T-cell (primary cell): ENCODE results near the gene KCNIP3. TPM values are rescaled to one million over a fixed set of nuclear protein-coding genes. Genes with fewer than 3 reads are reported as not detected.

Experiments used
- ATAC-seq, 4 experiments: fragments of 200-7000 bp in 3 of 4; fragments of 150-1000 bp in 1 of 4; cut with Tn5 transposase; replicated peaks in 1 of 4; 1 replicate in 3 of 4; 2 replicates in 1 of 4; pipeline ENCODE4 v1.10.0; 2021; ENCODE audit warnings: moderate library complexity in 3 of 4, mild to moderate bottlenecking in 2 of 4, moderate number of reproducible peaks in 1 of 4
- CTCF ChIA-PET, 2 donors: fragments of 300-600 bp; sonication (Branson Sonifier 250); formaldehyde crosslinking; loops; one replicate each; lab custom pipeline; 2022; ENCODE audit warnings: antibody characterized with exemption in 2 of 2; lab: Charles Lee
- POLR2A ChIA-PET, 2 donors: fragments of 300-600 bp; sonication (Branson Sonifier 250); formaldehyde crosslinking; loops; one replicate each; lab custom pipeline; 2022; ENCODE audit warnings: antibody characterized with exemption in 2 of 2; lab: Charles Lee
- DNase-seq, 35 experiments: peaks; one replicate each; pipeline versions ENCODE4 v3.0.0 to v3.0.0-alpha.2; 2013 to 2023
- H3K27ac ChIP-seq: one replicate; pipeline ENCODE4 v1.5.1; 2013; ENCODE audit warnings: low read length
- H3K27me3 ChIP-seq, 2 experiments: replicated peaks in 1 of 2; 1 replicate in 1 of 2; 2 replicates in 1 of 2; pipeline versions ENCODE4 v1.6.1 to v1.7.0; 2013; ENCODE audit warnings: low read length in 1 of 2, mixed read lengths in 1 of 2; ENCODE audit not compliant: control insufficient read depth in 2 of 2, insufficient read depth in 2 of 2; ENCODE audit errors: extremely low read depth in 1 of 2
- H3K36me3 ChIP-seq, 2 donors: 1 replicate in 1 of 2; 2 replicates in 1 of 2; pipeline versions ENCODE4 v1.6.1 to v1.7.0; 2013; ENCODE audit warnings: low read length in 1 of 2; ENCODE audit not compliant: control insufficient read depth in 2 of 2, insufficient read depth in 1 of 2; ENCODE audit errors: extremely low read depth in 1 of 2
- H3K4me1 ChIP-seq, 2 experiments: 1 replicate in 1 of 2; 2 replicates in 1 of 2; pipeline versions ENCODE4 v1.6.1 to v1.7.0; 2013; ENCODE audit warnings: low read length in 2 of 2, mixed read lengths in 1 of 2; ENCODE audit not compliant: insufficient read depth in 2 of 2, control insufficient read depth in 1 of 2; ENCODE audit errors: extremely low read depth in 1 of 2
- H3K4me3 ChIP-seq, 2 donors: 1 replicate in 1 of 2; 2 replicates in 1 of 2; pipeline versions ENCODE4 v1.5.1 to v1.7.0; 2013; ENCODE audit warnings: mild to moderate bottlenecking in 2 of 2, low read length in 1 of 2, moderate library complexity in 1 of 2; ENCODE audit not compliant: control insufficient read depth in 1 of 2; ENCODE audit errors: extremely low read depth in 1 of 2
- H3K9me3 ChIP-seq: 2 replicates; pipeline ENCODE4 v1.7.0; 2013
- H3K27ac Mint-ChIP-seq, 2 donors: one replicate each; pipeline ENCODE4 v1.8.0; 2020 to 2021; ENCODE audit warnings: mild to moderate bottlenecking in 2 of 2, mixed read lengths in 2 of 2
- H3K27me3 Mint-ChIP-seq, 2 donors: one replicate each; pipeline ENCODE4 v1.8.0; 2021 to 2022; ENCODE audit warnings: mixed read lengths in 2 of 2
- H3K36me3 Mint-ChIP-seq: one replicate; pipeline ENCODE4 v1.8.0; 2021; ENCODE audit warnings: mixed read lengths
- H3K4me1 Mint-ChIP-seq, 3 donors: one replicate each; pipeline ENCODE4 v1.8.0; 2020 to 2022; ENCODE audit warnings: mixed read lengths in 3 of 3, mild to moderate bottlenecking in 1 of 3
- H3K4me3 Mint-ChIP-seq, 3 donors: one replicate each; pipeline ENCODE4 v1.8.0; 2020 to 2022; ENCODE audit warnings: mild to moderate bottlenecking in 3 of 3, mixed read lengths in 3 of 3, moderate library complexity in 3 of 3
- H3K9me3 Mint-ChIP-seq, 3 donors: one replicate each; pipeline ENCODE4 v1.8.0; 2020 to 2022; ENCODE audit warnings: mixed read lengths in 3 of 3
- WGBS: methylation state at CpG from one replicate; pipeline ENCODE4 v1.1.5; 2013; ENCODE audit warnings: missing lambda C conversion rate; ENCODE audit not compliant: insufficient coverage; 5-methylcytosine and 5-hydroxymethylcytosine counted together
- total RNA-seq, 35 experiments: library from RNA in 6 of 35; stranded (reverse) in 6 of 35; fragments of 120-200 nt in 1 of 35; gene quantifications; one replicate each; pipeline versions ENCODE4 v1.2.1 to v1.2.4 and lab custom pipeline; 2013 to 2026

Gene KCNIP3
- total RNA-seq, 5 donors from 2014 or later (not counting 1 experiment from before 2014, with no cell fraction given) = not detected

- peaks cover 0 to 21% of the 10 kb centered on the region in 2 experiments for H3K27me3 ChIP-seq
- Mint-ChIP-seq H3K4me3 (no peak overlapping the region), H3K4me1 (no peaks in the 10 kb centered on the region), H3K36me3 (no peaks in the 10 kb centered on the region), H3K27ac (no peak overlapping the region), H3K9me3 (no peaks in the 10 kb centered on the region), H3K27me3 (peaks cover 9 to 15% of the 10 kb centered on the region in 2 donors)
- no peaks in the 10 kb centered on the region for H3K9me3 ChIP-seq
- WGBS = 89% methylated on average over 7 of the region's 9 CpGs
- POLR2A ChIA-PET = no interaction called here
- H3K27ac ChIP-seq = no peak overlapping the region
- no peaks in the 10 kb centered on the region for H3K36me3 ChIP-seq
- no peaks in the 10 kb centered on the region for H3K4me1 ChIP-seq
- DNase-seq (no peak), ATAC-seq (no peak)
- CTCF ChIA-PET = no interaction called here
- H3K4me3 ChIP-seq = no peak overlapping the region
These were observed 65.3 kb downstream of the KCNIP3 start for GRCh38 chr2:95362486-95362885.

- WGBS = no CpG with 5 or more reads among the region's 6 CpGs
- H3K27me3 Mint-ChIP-seq = peaks cover 11% of the 10 kb centered on the region in 2 donors
- POLR2A ChIA-PET = no interaction called here
- Histone ChIP-seq H3K36me3 (no peaks in the 10 kb centered on the region), H3K4me3 (no peak overlapping the region), H3K4me1 (no peaks in the 10 kb centered on the region), H3K27ac (no peak overlapping the region), H3K9me3 (no peaks in the 10 kb centered on the region), H3K27me3 (peaks cover 2 to 9% of the 10 kb centered on the region in 2 experiments)
- no peaks in the 10 kb centered on the region for H3K4me1 Mint-ChIP-seq
- H3K36me3 Mint-ChIP-seq = no peaks in the 10 kb centered on the region
- ATAC-seq = no peak
- CTCF ChIA-PET = no interaction called here
- H3K27ac Mint-ChIP-seq = no peak overlapping the region
- H3K4me3 Mint-ChIP-seq = no peak overlapping the region
- peaks cover 2 to 12% (median 4%) of the 10 kb centered on the region in 3 donors for H3K9me3 Mint-ChIP-seq
- no peak for DNase-seq
These were observed 69.4 kb downstream of the KCNIP3 start for GRCh38 chr2:95366514-95366913.

GRCh38 chr2:95372216-95372829, 75.2 kb downstream of the KCNIP3 start:
- Histone ChIP-seq H3K36me3 (no peaks in the 10 kb centered on the region), H3K4me3 (no peak overlapping the region), H3K27me3 (peaks cover 2 to 55% of the 10 kb centered on the region in 2 experiments), H3K27ac (no peak overlapping the region), H3K4me1 (peaks cover 0 to 12% of the 10 kb centered on the region in 2 experiments), H3K9me3 (no peaks in the 10 kb centered on the region)
- POLR2A ChIA-PET = interaction anchor here in 1 of 2 donors (0.7 kb wide), 1 partner anchor 199 kb away, joined by 8 read pairs; no protein-coding TSS in a partner anchor
- Mint-ChIP-seq H3K4me1 (peaks cover 0 to 7% (median 5%) of the 10 kb centered on the region in 3 donors), H3K4me3 (no peak overlapping the region), H3K27me3 (peaks cover 21 to 29% of the 10 kb centered on the region in 2 donors), H3K36me3 (no peaks in the 10 kb centered on the region), H3K9me3 (peaks cover 2 to 12% (median 9%) of the 10 kb centered on the region in 3 donors), H3K27ac (no peak overlapping the region)
- CTCF ChIA-PET = interaction anchor here in 1 of 2 donors (0.8 kb wide), 1 partner anchor 9 kb away, joined by 5 read pairs; no protein-coding TSS in a partner anchor
- whole genome bisulfite sequencing = 83% methylated on average over 8 of the region's 8 CpGs
- ATAC-seq (no peak), DNase-seq (peak in 1 of 35 experiments; percentile 12)

GRCh38 chr2:95372845-95373244, 75.7 kb downstream of the KCNIP3 start:
- no peaks in the 10 kb centered on the region for H3K9me3 ChIP-seq
- no peak overlapping the region for H3K4me3 Mint-ChIP-seq
- H3K9me3 Mint-ChIP-seq = peaks cover 2 to 12% (median 9%) of the 10 kb centered on the region in 3 donors
- no peak overlapping the region for H3K27ac ChIP-seq
- H3K27me3 Mint-ChIP-seq = peaks cover 21 to 30% of the 10 kb centered on the region in 2 donors
- ChIA-PET POLR2A (interaction anchor here in 1 of 2 donors (0.7 kb wide), 1 partner anchor 199 kb away, joined by 8 read pairs; no protein-coding TSS in a partner anchor), CTCF (interaction anchor here in 1 of 2 donors (0.8 kb wide), 1 partner anchor 9 kb away, joined by 5 read pairs; no protein-coding TSS in a partner anchor)
- peaks cover 0 to 7% (median 5%) of the 10 kb centered on the region in 3 donors for H3K4me1 Mint-ChIP-seq
- no peaks in the 10 kb centered on the region for H3K36me3 ChIP-seq
- H3K4me3 ChIP-seq = no peak overlapping the region
- no peaks in the 10 kb centered on the region for H3K36me3 Mint-ChIP-seq
- peaks cover 2 to 57% of the 10 kb centered on the region in 2 experiments for H3K27me3 ChIP-seq
- ATAC-seq (no peak), DNase-seq (peak in 1 of 35 experiments; percentile 14)
- H3K27ac Mint-ChIP-seq = no peak overlapping the region
- WGBS = 78% methylated on average over 3 of the region's 8 CpGs
- H3K4me1 ChIP-seq = peaks cover 0 to 12% of the 10 kb centered on the region in 2 experiments

GRCh38 chr2:95374029-95374428, 76.9 kb downstream of the KCNIP3 start:
- H3K27me3 Mint-ChIP-seq = peaks cover 17 to 30% of the 10 kb centered on the region in 2 donors
- Histone ChIP-seq H3K9me3 (no peaks in the 10 kb centered on the region), H3K27ac (no peak overlapping the region), H3K27me3 (peaks cover 0 to 57% of the 10 kb centered on the region in 2 experiments), H3K4me1 (peaks cover 0 to 12% of the 10 kb centered on the region in 2 experiments), H3K36me3 (no peaks in the 10 kb centered on the region), H3K4me3 (no peak overlapping the region)
- POLR2A ChIA-PET = no interaction called here
- H3K27ac Mint-ChIP-seq = no peak overlapping the region
- peaks cover 0 to 7% (median 5%) of the 10 kb centered on the region in 3 donors for H3K4me1 Mint-ChIP-seq
- CTCF ChIA-PET = no interaction called here
- H3K4me3 Mint-ChIP-seq = no peak overlapping the region
- ATAC-seq = no peak
- H3K36me3 Mint-ChIP-seq = no peaks in the 10 kb centered on the region
- peaks cover 2 to 12% (median 9%) of the 10 kb centered on the region in 3 donors for H3K9me3 Mint-ChIP-seq
- WGBS = 99% methylated on average over 6 of the region's 6 CpGs
- DNase-seq = no peak

GRCh38 chr2:95374451-95374920, 77.3 kb downstream of the KCNIP3 start:
- ATAC-seq (no peak), DNase-seq (no peak)
- Mint-ChIP-seq H3K27me3 (peaks cover 16 to 30% of the 10 kb centered on the region in 2 donors), H3K27ac (no peak overlapping the region), H3K36me3 (no peaks in the 10 kb centered on the region), H3K4me1 (peaks cover 0 to 7% (median 5%) of the 10 kb centered on the region in 3 donors), H3K4me3 (no peak overlapping the region), H3K9me3 (peaks cover 2 to 12% (median 9%) of the 10 kb centered on the region in 3 donors)
- POLR2A ChIA-PET = no interaction called here
- H3K9me3 ChIP-seq = no peaks in the 10 kb centered on the region
- CTCF ChIA-PET = no interaction called here
- H3K4me1 ChIP-seq = peaks cover 0 to 12% of the 10 kb centered on the region in 2 experiments
- no peaks in the 10 kb centered on the region for H3K36me3 ChIP-seq
- 96% methylated on average over 6 of the region's 11 CpGs for WGBS
- no peak overlapping the region for H3K4me3 ChIP-seq
- H3K27ac ChIP-seq = no peak overlapping the region
- peaks cover 0 to 56% of the 10 kb centered on the region in 2 experiments for H3K27me3 ChIP-seq
